ENCODE measurements around the gene RPS27L. TPM values are rescaled to one million over a fixed set of nuclear protein-coding genes. Genes with fewer than 3 reads are reported as not detected.
A peak's percentile ranks its signal among the peaks of the same experiment; 100 is the strongest.

The RPS27L gene
- total and polyA plus RNA-seq, 9 of the 15 experiments (the other 6 are each of a cell fraction or from before 2014, with no cell fraction given): 72.2 to 382 (median 116) TPM

GRCh38 chr15:63198371-63199250 lies 41.3 kb upstream of the RPS27L start (continued):
- TF ChIP-seq ATF3 (IDR thresholded peaks at IDR 0.05) (peak; percentile 75), ATF3 (CRISPR knock-in tag; conservative IDR thresholded peaks at IDR 0.05) (no peak), ZNF347 (CRISPR knock-in tag; IDR thresholded peaks at IDR 0.05; ENCODE audit: low read depth) (no peak), HNRNPL (IDR thresholded peaks at IDR 0.05; ENCODE audit: low read depth, low read length) (no peak), DPF2 (IDR thresholded peaks at IDR 0.05) (peak; percentile 60), ARID1B (IDR thresholded peaks at IDR 0.05) (peak; percentile 66), ZNF398 (CRISPR knock-in tag; IDR thresholded peaks at IDR 0.05) (no peak), CREB3 (tag; conservative IDR thresholded peaks at IDR 0.05; ENCODE audit: low read depth) (0 out of 2 replicates have a peak, but pooled peaks have one; percentile 22), ARNT (IDR thresholded peaks at IDR 0.05) (0 out of 4 replicates have a peak, but pooled peaks of 1 of the 2 experiments have one; percentile 31), NBN (IDR thresholded peaks at IDR 0.05; ENCODE audit: low read depth) (0 out of 2 replicates have a peak, but pooled peaks have one; percentile 45), FOSL1 (tag; conservative IDR thresholded peaks at IDR 0.05) (0 out of 2 replicates have a peak, but pooled peaks have one; percentile 27), POLR2A (conservative IDR thresholded peaks at IDR 0.05) (no peak), MTA3 (IDR thresholded peaks at IDR 0.05; ENCODE audit: borderline replicate concordance) (peak; percentile 56; the same call in 1 of the 2 replicates), RFX1 (IDR thresholded peaks at IDR 0.05) (0 out of 2 replicates have a peak, but pooled peaks have one; percentile 3), MAZ (CRISPR knock-in tag; conservative IDR thresholded peaks at IDR 0.05 in 1 of 2, IDR thresholded peaks at IDR 0.05 in 1 of 2) (0 out of 4 replicates have a peak, but pooled peaks of 1 of the 2 experiments have one; percentile 12), ATF7 (IDR thresholded peaks at IDR 0.05) (peak; percentile 88), ZNF217 (CRISPR knock-in tag; IDR thresholded peaks at IDR 0.05) (no peak), PYGO2 (tag; IDR thresholded peaks at IDR 0.05) (no peak), CEBPB (tag; IDR thresholded peaks at IDR 0.05) (peak; percentile 96), MYC (IDR thresholded peaks at IDR 0.05; ENCODE audit: low read depth, low read length) (0 out of 2 replicates have a peak, but pooled peaks have one; percentile 1), MYC (CRISPR knock-in tag; IDR thresholded peaks at IDR 0.05; ENCODE audit: borderline replicate concordance, low read depth) (no peak)

Data from K562 (cell line).